ENCODE data around the gene C16orf95.

Gene C16orf95

GRCh38 chr16:87330257-87330624 is 13.0 kb upstream of the C16orf95 start:
- no peaks in the 10 kb centered on the region for H3K36me3 Mint-ChIP-seq
- H3K4me3 Mint-ChIP-seq, result no peak overlapping the region
- H3K27ac Mint-ChIP-seq, result no peak overlapping the region
- no peaks in the 10 kb centered on the region for H3K27me3 Mint-ChIP-seq
- H3K9me3 Mint-ChIP-seq (ENCODE audit: low read depth), result no peaks in the 10 kb centered on the region
- H3K4me1 Mint-ChIP-seq (ENCODE audit: low read depth), result peaks cover 5% of the 10 kb centered on the region

- Mint-ChIP-seq H3K4me3 (no peak overlapping the region), H3K36me3 (no peaks in the 10 kb centered on the region)
These were observed 12.5 kb upstream of the C16orf95 start for GRCh38 chr16:87329436-87330256.

GRCh38 chr16:87328846-87329245 is 11.7 kb upstream of the C16orf95 start:
- Mint-ChIP-seq H3K4me3 (no peak overlapping the region), H3K4me1 (ENCODE audit: low read depth) (peaks cover 5% of the 10 kb centered on the region), H3K27ac (no peak overlapping the region), H3K9me3 (ENCODE audit: low read depth) (no peaks in the 10 kb centered on the region), H3K27me3 (no peaks in the 10 kb centered on the region), H3K36me3 (no peaks in the 10 kb centered on the region)

More at GRCh38 chr16:87329436-87330256, 12.5 kb upstream of the C16orf95 start:
- Mint-ChIP-seq H3K27me3 (no peaks in the 10 kb centered on the region), H3K4me1 (ENCODE audit: low read depth) (peaks cover 5% of the 10 kb centered on the region), H3K9me3 (ENCODE audit: low read depth) (no peaks in the 10 kb centered on the region), H3K27ac (no peak overlapping the region)

GRCh38 chr16:87327798-87328495 is 10.8 kb upstream of the C16orf95 start:
- Mint-ChIP-seq H3K4me1 (ENCODE audit: low read depth) (peaks cover 5% of the 10 kb centered on the region), H3K27ac (no peak overlapping the region), H3K9me3 (ENCODE audit: low read depth) (no peaks in the 10 kb centered on the region), H3K36me3 (no peaks in the 10 kb centered on the region), H3K27me3 (no peaks in the 10 kb centered on the region), H3K4me3 (no peak overlapping the region)

GRCh38 chr16:87326151-87326571 is 9.0 kb upstream of the C16orf95 start:
- Mint-ChIP-seq H3K4me1 (ENCODE audit: low read depth) (peaks cover 5% of the 10 kb centered on the region), H3K4me3 (no peak overlapping the region), H3K27ac (no peak overlapping the region), H3K36me3 (no peaks in the 10 kb centered on the region), H3K9me3 (ENCODE audit: low read depth) (no peaks in the 10 kb centered on the region), H3K27me3 (no peaks in the 10 kb centered on the region)

GRCh38 chr16:87325423-87325858 is 8.2 kb upstream of the C16orf95 start:
- no peak overlapping the region for H3K4me3 Mint-ChIP-seq
- H3K36me3 Mint-ChIP-seq, result no peaks in the 10 kb centered on the region
- no peaks in the 10 kb centered on the region for H3K9me3 Mint-ChIP-seq (ENCODE audit: low read depth)
- no peak overlapping the region for H3K27ac Mint-ChIP-seq
- peaks cover 5% of the 10 kb centered on the region for H3K4me1 Mint-ChIP-seq (ENCODE audit: low read depth)
- H3K27me3 Mint-ChIP-seq, result no peaks in the 10 kb centered on the region

GRCh38 chr16:87324411-87325275 is 7.5 kb upstream of the C16orf95 start:
- H3K27me3 Mint-ChIP-seq, result no peaks in the 10 kb centered on the region
- H3K9me3 Mint-ChIP-seq (ENCODE audit: low read depth), result no peaks in the 10 kb centered on the region
- peaks cover 5% of the 10 kb centered on the region for H3K4me1 Mint-ChIP-seq (ENCODE audit: low read depth)
- no peak overlapping the region for H3K4me3 Mint-ChIP-seq
- H3K27ac Mint-ChIP-seq, result peak overlapping the region; percentile 28
- H3K36me3 Mint-ChIP-seq, result no peaks in the 10 kb centered on the region

- Mint-ChIP-seq H3K4me3 (no peak overlapping the region), H3K36me3 (no peaks in the 10 kb centered on the region), H3K4me1 (ENCODE audit: low read depth) (peaks cover 6% of the 10 kb centered on the region), H3K27ac (no peak overlapping the region), H3K9me3 (ENCODE audit: low read depth) (no peaks in the 10 kb centered on the region), H3K27me3 (no peaks in the 10 kb centered on the region)
These were observed 6.7 kb upstream of the C16orf95 start for GRCh38 chr16:87323727-87324410.

- Mint-ChIP-seq H3K9me3 (ENCODE audit: low read depth) (no peaks in the 10 kb centered on the region), H3K4me1 (ENCODE audit: low read depth) (peaks cover 13% of the 10 kb centered on the region), H3K27me3 (no peaks in the 10 kb centered on the region), H3K27ac (no peak overlapping the region), H3K4me3 (no peak overlapping the region), H3K36me3 (no peaks in the 10 kb centered on the region)
These were observed 5.9 kb upstream of the C16orf95 start for GRCh38 chr16:87322833-87323726.

- Mint-ChIP-seq H3K36me3 (no peaks in the 10 kb centered on the region), H3K9me3 (ENCODE audit: low read depth) (no peaks in the 10 kb centered on the region), H3K27me3 (no peaks in the 10 kb centered on the region), H3K4me3 (no peak overlapping the region), H3K27ac (no peak overlapping the region), H3K4me1 (ENCODE audit: low read depth) (peaks cover 16% of the 10 kb centered on the region)
These were observed 5.2 kb upstream of the C16orf95 start for GRCh38 chr16:87322360-87322759.

- no peaks in the 10 kb centered on the region for H3K9me3 Mint-ChIP-seq (ENCODE audit: low read depth)
- H3K27ac Mint-ChIP-seq, result peak overlapping the region; percentile 1
- H3K36me3 Mint-ChIP-seq, result no peaks in the 10 kb centered on the region
- peaks cover 16% of the 10 kb centered on the region for H3K4me1 Mint-ChIP-seq (ENCODE audit: low read depth)
- no peaks in the 10 kb centered on the region for H3K27me3 Mint-ChIP-seq
- no peak overlapping the region for H3K4me3 Mint-ChIP-seq
These were observed 4.3 kb upstream of the C16orf95 start for GRCh38 chr16:87321336-87322107.

GRCh38 chr16:87320510-87321227 is 3.5 kb upstream of the C16orf95 start:
- Mint-ChIP-seq H3K36me3 (no peaks in the 10 kb centered on the region), H3K4me3 (no peak overlapping the region), H3K4me1 (ENCODE audit: low read depth) (peaks cover 12% of the 10 kb centered on the region), H3K27me3 (no peaks in the 10 kb centered on the region), H3K9me3 (ENCODE audit: low read depth) (no peaks in the 10 kb centered on the region), H3K27ac (no peak overlapping the region)
